ENCODE data around the gene LRPPRC. TPM values are rescaled to one million over a fixed set of nuclear protein-coding genes. Genes with fewer than 3 reads are reported as not detected.
A peak's percentile ranks its signal among the peaks of the same experiment; 100 is the strongest.

The LRPPRC gene
- total RNA-seq, 6 experiments from 2014 or later, result 57.6 to 77.6 (median 65.7) TPM

DNA sequence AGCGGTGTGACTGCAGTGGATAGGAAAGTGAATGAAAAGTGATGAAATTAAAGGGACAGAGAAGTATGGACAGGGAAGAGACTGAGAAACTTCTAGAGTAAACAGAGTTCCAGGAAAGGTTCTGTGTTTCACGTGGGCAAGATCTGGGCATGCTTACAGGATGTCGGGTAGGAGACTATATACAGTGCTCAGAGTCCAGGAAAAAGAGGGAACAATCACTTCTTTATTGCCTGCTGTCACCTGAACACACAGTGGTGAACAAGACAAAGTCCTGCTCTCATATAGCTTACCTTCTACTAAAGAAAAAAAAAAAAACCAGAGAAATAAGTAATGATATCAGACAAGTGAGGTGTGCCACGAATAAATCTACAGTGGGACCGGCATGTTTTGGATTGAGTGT lies 2.4 kb downstream of the LRPPRC start:
- Mint-ChIP-seq H3K27ac (no peak overlapping the region), H3K36me3 (ENCODE audit: low read depth) (peaks cover 51% of the 10 kb centered on the region), H3K4me1 (ENCODE audit: low read depth) (peaks cover 38% of the 10 kb centered on the region), H3K4me3 (peak overlapping the region; percentile 97), H3K9me3 (no peaks in the 10 kb centered on the region), H3K27me3 (ENCODE audit: insufficient read depth) (no peaks in the 10 kb centered on the region; the same call in none of the 2 replicates)
- TF ChIP-seq, protein P1, sequence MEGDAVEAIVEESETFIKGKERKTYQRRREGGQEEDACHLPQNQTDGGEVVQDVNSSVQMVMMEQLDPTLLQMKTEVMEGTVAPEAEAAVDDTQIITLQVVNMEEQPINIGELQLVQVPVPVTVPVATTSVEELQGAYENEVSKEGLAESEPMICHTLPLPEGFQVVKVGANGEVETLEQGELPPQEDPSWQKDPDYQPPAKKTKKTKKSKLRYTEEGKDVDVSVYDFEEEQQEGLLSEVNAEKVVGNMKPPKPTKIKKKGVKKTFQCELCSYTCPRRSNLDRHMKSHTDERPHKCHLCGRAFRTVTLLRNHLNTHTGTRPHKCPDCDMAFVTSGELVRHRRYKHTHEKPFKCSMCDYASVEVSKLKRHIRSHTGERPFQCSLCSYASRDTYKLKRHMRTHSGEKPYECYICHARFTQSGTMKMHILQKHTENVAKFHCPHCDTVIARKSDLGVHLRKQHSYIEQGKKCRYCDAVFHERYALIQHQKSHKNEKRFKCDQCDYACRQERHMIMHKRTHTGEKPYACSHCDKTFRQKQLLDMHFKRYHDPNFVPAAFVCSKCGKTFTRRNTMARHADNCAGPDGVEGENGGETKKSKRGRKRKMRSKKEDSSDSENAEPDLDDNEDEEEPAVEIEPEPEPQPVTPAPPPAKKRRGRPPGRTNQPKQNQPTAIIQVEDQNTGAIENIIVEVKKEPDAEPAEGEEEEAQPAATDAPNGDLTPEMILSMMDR (IDR thresholded peaks at IDR 0.05), result no peak
- no peak for DNase-seq

DNA sequence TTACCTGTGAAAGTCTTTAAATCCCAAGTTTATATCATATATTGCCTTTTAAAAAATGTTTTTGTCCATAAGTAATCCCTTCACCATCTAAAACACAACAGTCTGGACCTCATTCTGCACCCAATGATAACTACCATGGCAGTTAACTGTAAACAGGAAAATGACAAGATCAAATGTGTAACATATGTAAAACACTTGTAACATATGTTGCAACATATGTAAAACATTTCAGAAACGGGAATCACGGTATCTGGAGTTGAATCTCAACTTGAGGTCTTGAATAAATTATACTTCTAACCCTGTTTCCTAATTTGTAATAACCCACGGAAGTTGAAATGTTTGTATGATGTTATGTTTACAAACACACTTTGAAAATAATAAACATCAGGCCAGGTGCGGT lies 6.2 kb downstream of the LRPPRC start:
- TF ChIP-seq, protein P1 (IDR thresholded peaks at IDR 0.05), result no peak
- Mint-ChIP-seq H3K4me1 (ENCODE audit: low read depth) (peaks cover 34% of the 10 kb centered on the region), H3K27ac (no peak overlapping the region), H3K4me3 (no peak overlapping the region), H3K36me3 (ENCODE audit: low read depth) (peaks cover 59% of the 10 kb centered on the region), H3K9me3 (no peaks in the 10 kb centered on the region), H3K27me3 (ENCODE audit: insufficient read depth) (no peaks in the 10 kb centered on the region; the same call in 1 of the 2 replicates)
- DNase-seq, result no peak

DNA sequence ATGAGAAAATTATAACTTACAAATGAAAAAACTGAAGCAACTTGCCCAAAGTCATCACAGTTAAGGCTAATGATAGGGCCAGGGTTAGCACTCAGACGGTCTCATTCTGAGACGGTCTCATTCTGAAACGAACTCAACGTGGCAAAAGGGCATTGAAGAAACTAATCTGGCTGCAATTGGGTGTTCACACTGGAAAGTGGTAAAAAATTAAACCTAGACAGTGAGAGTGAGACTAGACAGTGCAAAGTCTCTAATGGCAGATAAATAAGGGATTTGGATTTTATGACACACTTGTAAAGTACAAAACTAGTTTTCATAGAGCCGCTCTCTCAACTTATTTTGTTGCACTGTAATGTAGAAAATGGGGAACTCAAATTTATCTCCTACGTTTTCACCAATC lies 9.2 kb downstream of the LRPPRC start:
- peaks cover 4% of the 10 kb centered on the region for H3K4me1 Mint-ChIP-seq (ENCODE audit: low read depth)
- H3K27ac Mint-ChIP-seq, result no peak overlapping the region
- no peaks in the 10 kb centered on the region for H3K9me3 Mint-ChIP-seq

DNA sequence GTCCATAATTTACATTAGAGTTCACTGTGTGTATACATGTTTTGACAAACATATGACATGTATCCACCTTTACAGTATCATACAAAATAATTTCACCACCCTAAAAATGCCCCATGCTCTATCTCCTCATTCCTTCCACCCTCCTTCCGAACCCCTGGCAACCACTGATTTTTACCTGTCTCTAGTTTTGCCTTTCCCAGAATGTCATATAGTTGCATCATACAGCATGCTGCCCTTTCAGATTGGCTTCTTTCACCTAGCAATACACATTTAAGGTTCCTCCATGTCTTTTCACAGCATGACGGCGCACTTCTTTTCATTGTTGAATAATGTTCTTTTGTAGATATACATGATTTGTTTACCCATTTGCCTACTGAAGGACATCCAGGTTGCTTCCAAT lies 10.4 kb downstream of the LRPPRC start:
- H3K4me1 Mint-ChIP-seq (ENCODE audit: low read depth), result no peaks in the 10 kb centered on the region; the same call in 1 of the 2 replicates
- H3K27ac Mint-ChIP-seq, result peak overlapping the region; percentile 24; the same call in 1 of the 2 replicates
- no peaks in the 10 kb centered on the region; the same call in 1 of the 2 replicates for H3K27me3 Mint-ChIP-seq (ENCODE audit: insufficient read depth)
- TF ChIP-seq, protein P1 (IDR thresholded peaks at IDR 0.05), result no peak
- H3K36me3 Mint-ChIP-seq (ENCODE audit: low read depth), result peaks cover 24% of the 10 kb centered on the region
- no peaks in the 10 kb centered on the region for H3K9me3 Mint-ChIP-seq
- H3K4me3 Mint-ChIP-seq, result no peak overlapping the region
- no peak for DNase-seq

More for the DNA sequence above, 9.2 kb downstream of the LRPPRC start:
- TF ChIP-seq, protein P1 (IDR thresholded peaks at IDR 0.05), result no peak
- Mint-ChIP-seq H3K27me3 (ENCODE audit: insufficient read depth) (no peaks in the 10 kb centered on the region; the same call in 1 of the 2 replicates), H3K36me3 (ENCODE audit: low read depth) (peaks cover 32% of the 10 kb centered on the region), H3K4me3 (no peak overlapping the region)
- DNase-seq, result no peak

- no peaks in the 10 kb centered on the region; the same call in 1 of the 2 replicates for H3K27me3 Mint-ChIP-seq (ENCODE audit: insufficient read depth)
- no peak overlapping the region for H3K4me3 Mint-ChIP-seq
- H3K9me3 Mint-ChIP-seq, result no peaks in the 10 kb centered on the region
- H3K27ac Mint-ChIP-seq, result peak overlapping the region; percentile 11; the same call in 1 of the 2 replicates
- TF ChIP-seq, protein P1 (IDR thresholded peaks at IDR 0.05), result no peak
- no peaks in the 10 kb centered on the region; the same call in 1 of the 2 replicates for H3K4me1 Mint-ChIP-seq (ENCODE audit: low read depth)
- no peak for DNase-seq
- H3K36me3 Mint-ChIP-seq (ENCODE audit: low read depth), result peaks cover 26% of the 10 kb centered on the region
Observed at GRCh38 chr2:43984533-43984932, 11.3 kb downstream of the LRPPRC start.
